SKM-1 (cell line): Measurements from ENCODE around the gene AJM1.
A peak's percentile ranks its signal among the peaks of the same experiment; 100 is the strongest.
"Not testable (repeated sequence)": the region's sequence is repeated elsewhere in the genome, so short reads cannot be mapped to it uniquely, and the experiment has no call there.

Experiments used
- DNase-seq: peaks from one replicate; lab custom pipeline; 2025; ENCODE audit not compliant: unreplicated experiment; lab: John Stamatoyannopoulos, UW

Gene AJM1

DNA sequence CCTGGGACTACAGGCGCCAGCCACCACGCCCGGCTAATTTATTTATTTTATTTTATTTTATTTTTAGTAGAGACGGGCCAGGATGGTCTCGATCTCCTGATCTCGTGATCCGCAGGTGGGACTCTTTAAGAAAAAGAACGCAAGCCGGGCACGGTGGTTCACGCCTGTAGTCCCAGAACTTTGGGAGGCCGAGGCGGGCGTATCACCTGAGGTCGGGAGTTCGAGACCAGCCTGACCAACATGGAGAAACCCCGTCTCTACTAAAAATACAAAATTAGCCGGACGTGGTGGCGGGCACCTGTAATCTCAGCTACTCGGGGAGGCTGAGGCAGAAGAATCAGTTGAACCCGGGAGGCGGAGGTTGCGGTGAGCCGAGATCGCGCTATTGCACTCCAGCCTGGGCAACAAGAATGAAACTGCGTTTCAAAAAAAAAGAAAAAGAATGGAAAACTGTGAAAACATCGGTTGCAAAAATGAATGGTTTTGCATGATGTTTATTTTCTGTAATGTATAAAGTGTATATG, 24.7 kb downstream of the AJM1 start:
- DNase-seq: not testable (repeated sequence)

- no peak for DNase-seq
Measured at GRCh38 chr9:136867480-136867879, 25.2 kb downstream of the AJM1 start.

- DNase-seq: no peak
Measured at GRCh38 chr9:136867917-136868316, 25.6 kb downstream of the AJM1 start.

GRCh38 chr9:136868644-136869043, 26.4 kb downstream of the AJM1 start:
- DNase-seq: no peak

DNA sequence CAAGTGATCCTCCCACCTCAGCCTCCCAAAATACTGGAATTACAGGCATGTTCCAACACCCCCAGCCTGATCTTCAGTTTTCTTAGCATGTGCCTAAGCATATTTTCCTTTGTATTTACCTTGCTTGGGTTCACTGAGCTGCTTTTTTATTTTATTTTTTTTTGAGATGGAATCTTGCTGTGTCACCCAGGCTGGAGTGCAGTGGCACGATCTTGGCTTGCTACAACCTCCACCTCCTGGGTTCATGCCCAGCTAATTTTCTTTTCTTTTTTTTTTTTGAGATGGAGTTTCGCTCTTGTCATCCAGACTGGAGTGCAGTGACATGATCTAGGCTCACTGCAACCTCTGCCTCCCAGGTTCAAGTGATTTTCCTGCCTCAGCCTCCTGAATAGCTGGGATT, 27.3 kb downstream of the AJM1 start:
- DNase-seq: not testable (repeated sequence)

DNA sequence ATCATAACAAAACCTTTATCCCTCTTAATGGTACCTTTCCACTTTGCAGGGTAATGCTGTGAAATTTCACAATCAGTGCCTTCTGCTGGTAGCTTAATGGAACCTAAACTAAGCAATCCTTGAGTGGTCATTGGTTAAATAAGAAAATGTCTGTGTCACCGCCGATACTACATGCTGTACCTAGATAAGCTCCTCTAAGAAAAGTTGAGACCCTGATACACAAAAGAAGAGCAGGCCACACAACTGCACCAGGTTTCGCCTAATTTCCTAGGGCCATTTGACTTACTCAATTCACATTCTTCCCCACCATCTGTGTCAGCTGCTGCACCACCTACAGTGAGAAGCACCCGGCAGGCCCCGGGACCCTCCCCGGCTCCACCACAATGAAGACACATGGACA, 32.9 kb downstream of the AJM1 start:
- no peak for DNase-seq

- DNase-seq: no peak
Measured at GRCh38 chr9:136876476-136876875, 34.2 kb downstream of the AJM1 start.

- no peak for DNase-seq
Measured at GRCh38 chr9:136880651-136881050, 38.4 kb downstream of the AJM1 start.

- no peak for DNase-seq
Measured at GRCh38 chr9:136881691-136882108, 39.4 kb downstream of the AJM1 start.

DNA sequence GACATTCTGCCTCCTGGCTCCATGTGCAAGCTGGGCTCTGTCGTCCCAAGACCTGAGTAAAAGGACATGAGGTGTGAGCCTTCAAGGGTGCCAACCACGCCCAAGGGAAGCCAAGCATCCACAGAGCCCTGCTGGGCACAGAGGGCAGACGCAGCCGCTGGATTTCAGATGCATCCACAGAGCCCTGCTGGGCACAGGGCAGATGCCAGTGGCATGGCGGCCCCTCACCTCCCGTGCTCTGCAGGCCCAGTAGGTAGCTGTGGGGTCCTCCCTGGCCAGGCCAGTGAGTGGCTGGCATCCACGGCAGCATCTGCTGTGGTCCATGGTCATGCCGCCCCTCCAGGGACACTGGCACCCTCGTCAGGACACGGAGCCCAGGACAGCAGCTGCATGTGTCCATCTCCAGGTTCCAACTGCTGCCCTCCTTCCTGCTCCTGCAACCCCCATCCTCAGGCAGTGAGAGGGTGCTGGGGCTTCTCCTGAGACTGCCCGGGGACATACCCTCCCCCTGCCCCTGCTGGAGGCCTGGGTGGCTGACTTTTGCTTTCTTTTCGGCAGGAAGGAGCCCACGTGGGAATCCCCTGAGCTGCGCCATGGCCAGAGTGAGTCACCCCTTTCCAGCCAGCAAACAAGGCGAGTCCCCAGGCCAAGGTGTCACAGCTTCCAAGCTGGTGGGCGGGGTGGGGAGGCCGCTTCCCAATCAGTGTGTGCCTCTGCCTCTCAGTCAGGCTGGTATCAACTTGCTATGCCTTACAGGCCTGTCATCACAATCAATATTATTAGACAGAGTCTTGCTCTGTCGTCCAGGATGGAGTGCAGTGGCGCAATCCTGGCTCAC, 40.0 kb downstream of the AJM1 start:
- DNase-seq: no peak

- not testable (repeated sequence) for DNase-seq
Measured at GRCh38 chr9:136882947-136883283, 40.6 kb downstream of the AJM1 start.

DNA sequence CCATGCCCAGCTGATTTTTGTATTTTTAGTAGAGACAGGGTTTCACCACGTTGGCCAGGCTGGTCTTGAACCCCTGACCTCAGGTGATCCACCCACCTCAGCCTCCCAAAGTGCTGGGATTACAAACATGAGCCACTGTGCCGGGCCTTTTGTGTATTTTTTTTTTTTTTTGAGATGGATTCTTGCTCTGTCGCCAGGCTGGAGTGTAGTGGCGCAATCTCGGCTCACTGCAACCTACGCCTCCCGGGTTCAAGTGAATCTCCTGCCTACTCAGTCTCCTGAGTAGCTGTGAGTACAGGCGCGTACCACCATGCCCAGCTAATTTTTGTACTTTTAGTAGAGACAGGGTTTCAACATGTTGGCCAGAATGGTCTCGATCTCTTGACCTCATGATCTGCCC, 41.4 kb downstream of the AJM1 start:
- not testable (repeated sequence) for DNase-seq

GRCh38 chr9:136885950-136886578, 43.8 kb downstream of the AJM1 start, which contains the start of gene TRAF2:
TRAF2 (plus strand) TSS chr9:136886516; CDS start chr9:136898741, 12,225 bp downstream.
- peak; percentile 79 for DNase-seq

GRCh38 chr9:136886610-136887597, 44.6 kb downstream of the AJM1 start:
- no peak for DNase-seq

DNA sequence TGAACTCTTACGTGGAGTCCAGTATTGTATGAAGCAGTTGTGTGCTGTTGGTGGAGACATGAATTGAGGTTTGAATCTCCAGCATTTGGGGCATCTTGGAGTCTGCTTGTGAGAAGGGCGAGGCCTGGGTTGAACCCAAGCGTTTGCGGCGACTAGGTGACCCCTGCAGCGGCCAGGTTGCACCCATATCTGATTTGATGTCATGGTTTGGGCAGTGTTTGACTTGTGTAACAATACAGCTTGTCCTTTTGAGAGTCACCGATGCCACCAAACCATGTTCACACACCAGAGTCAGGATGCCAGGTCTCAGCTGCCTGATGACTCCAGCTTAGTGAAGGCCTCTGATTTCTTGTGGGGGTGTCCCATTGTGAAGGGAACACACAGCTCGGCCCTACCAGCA, 46.2 kb downstream of the AJM1 start:
- no peak for DNase-seq

DNA sequence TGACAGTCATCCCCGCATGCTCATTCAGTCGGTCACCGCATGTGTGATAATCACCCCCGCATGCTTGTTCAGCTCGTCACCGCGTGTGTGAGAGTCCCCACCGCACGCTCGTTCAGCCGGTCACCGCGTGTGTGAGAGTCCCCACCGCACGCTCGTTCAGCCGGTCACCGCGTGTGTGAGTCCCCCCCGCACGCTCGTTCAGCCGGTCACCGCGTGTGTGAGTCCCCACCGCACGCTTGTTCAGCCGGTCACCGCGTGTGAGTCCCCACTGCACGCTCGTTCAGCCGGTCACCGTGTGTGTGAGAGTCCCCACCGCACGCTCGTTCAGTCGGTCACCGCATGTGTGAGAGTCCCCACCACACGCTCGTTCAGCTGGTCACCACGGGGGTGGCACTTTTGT, 47.6 kb downstream of the AJM1 start:
- no peak for DNase-seq

GRCh38 chr9:136890661-136891060, 48.4 kb downstream of the AJM1 start:
- DNase-seq: no peak
